ENCODE measurements around the gene CCT7.
A peak's percentile ranks its signal among the peaks of the same experiment; 100 is the strongest.

CCT7 gene

DNA sequence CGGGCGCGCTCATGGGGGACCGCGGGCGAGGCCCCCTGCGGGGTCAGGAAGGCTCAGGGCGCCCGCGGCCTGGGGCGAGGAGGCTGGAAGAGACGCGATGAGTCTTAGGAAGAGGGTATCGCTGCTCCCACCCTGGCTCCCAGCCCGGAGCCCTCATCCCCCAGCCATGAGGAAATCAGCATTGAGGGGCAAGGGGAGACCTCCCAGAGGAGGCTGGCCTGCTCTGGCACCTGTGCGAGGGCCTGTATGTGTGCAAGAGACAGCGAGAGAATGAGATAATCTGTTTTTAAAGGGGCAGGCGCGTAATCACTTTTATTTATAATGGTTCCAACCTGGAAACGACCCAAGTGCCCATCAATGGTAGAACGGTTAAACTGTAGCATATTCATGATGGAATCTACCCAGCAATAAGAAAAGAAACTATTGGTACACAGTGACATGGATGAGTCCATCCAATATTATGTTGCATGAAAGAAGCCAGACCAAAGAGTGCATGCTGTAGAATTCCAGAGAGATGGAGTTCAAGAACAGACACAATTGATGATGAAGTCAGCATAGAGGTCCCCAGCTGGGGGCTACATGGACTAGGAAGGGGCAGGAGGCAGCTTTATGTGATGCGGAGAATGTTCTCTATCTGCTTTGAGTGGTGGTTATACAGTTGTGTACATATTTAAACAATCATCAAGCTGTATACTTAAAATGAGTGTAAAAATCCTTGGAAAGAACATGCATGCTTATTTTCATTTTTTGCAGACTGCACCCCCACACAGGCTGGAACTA is 35.8 kb downstream of the CCT7 start:
- no peak for DNase-seq

DNA sequence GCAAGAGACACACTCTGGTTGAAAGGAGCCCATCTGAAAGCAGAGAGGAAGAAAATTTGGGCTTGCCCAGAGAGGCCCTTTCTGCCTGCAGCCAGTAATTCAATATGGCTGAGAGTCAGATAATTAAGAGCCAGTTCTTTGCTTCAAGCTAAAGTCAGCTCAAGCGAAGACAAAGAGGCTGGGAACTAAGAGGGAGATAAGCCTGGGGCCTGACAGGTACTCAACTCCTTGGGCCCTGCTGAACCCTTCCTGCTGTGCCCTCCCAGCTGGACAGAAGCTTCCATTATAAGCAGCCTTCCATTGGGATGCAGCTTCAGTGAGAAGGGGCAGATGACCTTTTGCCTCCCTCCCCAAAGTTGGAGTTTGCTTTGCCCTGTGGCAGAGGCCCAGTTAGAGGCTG is 38.2 kb downstream of the CCT7 start:
- no peak for DNase-seq

DNA sequence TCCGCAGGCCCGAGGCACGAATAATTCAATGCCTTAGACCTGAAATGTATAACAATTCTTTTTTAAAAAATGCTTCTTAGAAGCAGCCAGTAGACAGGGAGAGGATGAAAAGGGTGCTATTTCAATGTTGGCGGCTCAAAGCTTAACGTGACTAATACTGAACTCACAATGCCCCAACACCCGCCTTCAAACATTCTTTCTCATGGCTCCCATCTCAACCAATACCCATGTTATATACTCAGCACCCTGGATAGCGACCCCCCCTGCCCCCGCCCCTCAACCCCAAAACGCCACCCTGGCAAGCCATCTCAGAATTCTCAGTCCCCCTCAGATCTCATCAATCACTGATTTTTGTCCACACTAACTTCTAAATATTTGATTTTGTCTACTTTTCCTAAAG is 45.7 kb downstream of the CCT7 start:
- DNase-seq: no peak

GRCh38 chr2:73281244-73281643 is 47.1 kb downstream of the CCT7 start:
- DNase-seq: no peak

DNA sequence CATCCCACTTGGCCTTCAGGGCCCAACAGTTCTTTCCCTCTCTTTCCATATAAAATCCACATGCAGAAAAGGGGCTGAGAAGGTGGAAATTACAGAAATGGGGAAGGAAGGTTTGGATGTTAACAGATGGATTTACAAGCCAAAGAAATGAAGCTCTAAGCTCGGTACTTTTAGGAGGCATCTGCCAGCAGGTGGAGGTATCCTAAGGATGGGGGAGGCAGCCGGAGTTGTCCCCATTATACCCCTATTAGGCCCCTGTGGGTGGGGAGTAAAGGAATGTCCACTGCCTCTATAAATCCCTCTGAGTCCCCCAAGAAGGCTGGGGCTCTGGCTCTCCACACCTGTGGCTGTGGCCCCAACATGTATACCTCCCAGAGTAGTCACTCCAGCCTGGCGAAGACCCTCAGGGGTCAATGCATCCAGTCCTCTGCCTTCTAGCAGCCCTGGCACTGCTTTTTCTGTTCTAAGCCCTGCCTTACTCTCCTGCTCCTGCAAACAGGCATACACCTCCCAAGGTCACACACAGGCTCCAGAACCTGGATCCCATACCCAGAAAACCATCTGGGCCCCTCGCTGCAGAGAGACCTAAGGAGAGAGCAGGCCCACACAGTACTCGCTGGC is 48.9 kb downstream of the CCT7 start:
- DNase-seq: no peak

GRCh38 chr2:73283545-73284295 is 49.6 kb downstream of the CCT7 start:
- DNase-seq: peak; percentile 28

DNA sequence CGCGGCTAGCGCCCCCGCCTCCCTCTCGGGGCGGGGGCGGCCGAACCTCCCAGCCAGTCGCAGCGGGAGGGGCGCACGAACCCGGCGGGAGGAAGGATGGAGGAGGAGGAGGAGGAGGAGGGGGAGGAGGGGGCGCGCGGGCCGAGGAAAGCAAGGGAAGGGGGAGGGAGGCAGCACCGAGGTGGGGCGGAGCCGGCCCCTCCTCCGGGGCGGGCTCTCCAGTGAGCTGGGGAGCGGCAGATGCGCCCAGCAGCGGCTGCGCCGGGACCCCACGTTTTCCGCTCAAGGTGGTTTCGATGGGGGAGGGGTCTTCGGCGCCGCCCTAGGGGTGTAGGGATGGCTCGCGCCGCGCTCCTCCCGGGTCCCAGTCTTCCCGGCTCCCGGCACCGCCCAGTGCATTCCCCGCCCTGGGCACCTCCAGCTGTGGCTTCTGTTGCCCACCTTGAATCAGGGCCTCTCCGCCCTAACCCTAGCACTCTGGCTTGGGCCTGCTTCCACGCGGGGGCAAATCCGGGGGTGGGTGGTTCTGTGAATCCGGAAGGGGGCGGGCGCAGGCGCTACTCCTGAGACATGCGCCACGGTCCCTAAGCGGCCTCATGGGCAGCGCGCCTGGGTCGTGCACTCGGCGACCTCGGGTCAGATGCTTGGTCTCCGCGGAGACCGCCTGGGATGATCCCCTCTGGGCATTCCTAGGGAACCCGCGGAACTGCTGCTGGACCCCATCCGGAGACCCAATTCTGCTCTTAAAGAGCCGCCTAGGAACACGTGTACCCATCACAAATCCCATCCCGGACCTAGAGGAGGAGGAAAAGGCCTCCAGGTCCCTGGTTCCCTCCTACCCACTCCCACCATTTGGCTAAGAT is 50.4 kb downstream of the CCT7 start, which contains the start of gene FBXO41:
Gene FBXO41, minus strand, starts transcription at position 183 of the 863 bp plus-strand sequence. CDS start 14,848 bp downstream, outside the sequence.
- DNase-seq: peak; percentile 85

DNA sequence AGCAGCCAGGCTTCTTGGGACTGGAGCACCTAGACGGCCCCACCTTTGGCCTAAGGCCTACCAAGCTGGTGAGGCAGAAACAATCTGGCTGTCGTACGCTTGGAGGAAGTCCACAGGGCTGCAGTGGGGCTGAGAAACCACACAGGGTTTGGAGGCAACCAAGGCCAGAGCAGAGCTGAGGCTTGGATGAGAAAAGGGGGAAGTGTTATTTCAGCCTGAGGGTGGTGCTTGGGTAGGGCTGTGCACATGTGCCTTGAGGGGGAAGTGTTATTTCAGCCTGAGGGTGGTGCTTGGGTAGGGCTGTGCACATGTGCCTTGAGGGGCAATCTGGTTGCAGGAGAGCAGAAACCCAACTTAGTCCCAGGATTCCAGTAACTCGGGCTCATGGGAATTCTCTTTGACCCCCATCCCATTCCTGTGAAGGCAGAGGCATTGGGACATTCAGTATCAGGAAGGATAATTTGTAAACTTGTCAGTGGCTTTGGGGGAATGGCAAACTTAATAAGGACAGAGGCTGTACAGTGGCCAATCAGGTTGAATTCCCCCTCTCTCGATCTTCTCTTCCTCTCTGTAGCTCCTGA is 51.1 kb downstream of the CCT7 start:
- DNase-seq: no peak

GRCh38 chr2:73286134-73286655 is 52.1 kb downstream of the CCT7 start:
- DNase-seq: no peak

- no peak for DNase-seq
Observed at GRCh38 chr2:73289304-73289703, 55.2 kb downstream of the CCT7 start.

- DNase-seq: peak; percentile 53
Observed at GRCh38 chr2:73290049-73290839, 56.1 kb downstream of the CCT7 start.

GRCh38 chr2:73291093-73291460 is 57.0 kb downstream of the CCT7 start:
- DNase-seq: peak; percentile 66

GRCh38 chr2:73291461-73292315 is 57.6 kb downstream of the CCT7 start:
- DNase-seq: peak; percentile 7

DNA sequence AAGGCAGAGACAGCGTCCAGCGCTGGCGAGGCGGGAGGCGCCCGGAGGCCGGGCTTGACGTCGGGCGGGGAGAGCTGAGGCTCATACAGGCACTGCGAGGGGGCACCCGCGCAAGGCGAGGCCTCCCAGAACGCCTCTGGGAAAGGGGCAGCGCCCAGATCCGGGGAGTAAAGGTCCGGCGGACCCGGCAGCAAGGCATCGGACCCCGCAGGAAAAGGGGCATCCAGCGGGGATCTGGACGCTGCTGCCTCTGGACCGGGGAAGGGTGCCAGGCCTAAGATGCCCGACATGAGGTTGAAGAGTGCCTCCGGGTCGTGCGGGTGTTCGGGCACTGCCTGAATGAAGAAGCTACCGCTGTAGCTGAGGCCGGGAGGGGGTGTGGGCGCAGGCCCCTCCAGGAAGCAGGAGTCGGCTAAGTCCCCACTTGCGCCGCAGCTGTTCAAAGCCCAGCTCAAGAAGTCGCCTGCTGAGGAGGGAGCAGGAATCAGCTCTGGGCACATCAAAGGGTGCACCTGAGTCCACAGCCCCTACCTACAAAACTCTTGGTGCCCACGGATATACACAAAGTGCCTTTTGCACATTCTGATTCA is 58.3 kb downstream of the CCT7 start:
- no peak for DNase-seq

DNA sequence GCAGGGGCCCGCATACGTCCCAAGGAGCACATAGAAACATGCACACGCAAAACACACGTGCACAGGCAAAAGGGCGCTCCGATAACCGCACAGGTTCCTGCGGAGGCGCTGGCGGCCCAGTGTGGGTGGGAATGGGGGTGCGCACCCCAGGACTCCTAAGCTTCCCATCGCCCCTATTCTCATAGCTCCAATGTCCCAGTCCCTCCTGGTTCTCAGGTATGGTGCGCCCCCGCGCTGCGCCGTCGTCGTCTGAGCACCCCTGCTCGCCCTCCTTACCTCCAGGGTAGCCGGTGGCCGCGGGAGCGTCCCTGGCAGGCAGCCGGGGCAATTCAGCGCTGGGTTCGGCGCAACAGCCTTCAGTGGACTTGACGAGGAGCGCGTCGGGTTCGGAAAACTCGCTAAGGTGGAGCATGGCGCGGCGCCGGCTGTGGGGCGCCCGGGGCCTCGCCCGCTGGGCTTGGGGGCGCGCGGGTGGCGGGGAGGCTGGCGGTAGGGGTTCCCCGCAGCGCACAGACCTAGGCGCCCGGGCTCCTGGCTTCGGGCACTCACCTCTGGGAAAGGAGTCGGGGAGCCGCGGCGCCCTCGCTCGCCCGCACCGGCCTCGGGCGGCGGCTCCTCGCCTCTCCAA is 58.9 kb downstream of the CCT7 start:
- no peak for DNase-seq

DNA sequence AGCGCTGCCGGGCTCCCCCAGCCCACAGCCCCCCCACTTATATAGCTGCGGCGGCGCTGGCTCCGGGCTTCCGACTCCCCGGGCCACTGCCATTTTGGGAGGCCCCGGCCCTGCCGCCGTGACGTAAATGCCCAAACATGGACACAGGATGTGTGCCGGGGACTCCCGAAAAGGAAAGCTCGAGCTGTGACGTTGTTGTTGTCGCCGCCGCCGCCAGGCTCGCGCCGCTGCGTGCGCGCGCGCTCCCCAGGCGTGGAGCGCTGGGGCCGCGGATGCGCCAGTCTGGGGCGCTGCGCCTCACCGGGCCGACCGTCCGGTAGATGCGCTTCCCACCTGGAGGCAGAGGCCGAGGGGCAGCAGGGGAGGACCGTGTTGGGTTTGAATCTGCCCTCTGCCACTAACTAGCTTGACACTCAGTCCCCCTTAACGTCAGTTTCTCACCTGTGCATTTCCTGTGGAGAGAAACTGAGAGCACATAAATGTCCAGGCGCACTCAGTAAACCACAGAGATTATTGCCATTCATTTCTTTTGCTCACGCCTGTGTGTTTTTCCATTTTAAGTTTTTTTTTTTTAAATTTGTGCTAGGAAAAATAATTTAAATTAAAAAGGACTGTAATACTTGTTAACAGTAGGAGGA is 59.5 kb downstream of the CCT7 start, which contains the start of gene EGR4:
Gene EGR4, minus strand, starts transcription at position 15 of the 638 bp plus-strand sequence. CDS start 231 bp downstream, outside the sequence.
- DNase-seq: peak; percentile 86

DNA sequence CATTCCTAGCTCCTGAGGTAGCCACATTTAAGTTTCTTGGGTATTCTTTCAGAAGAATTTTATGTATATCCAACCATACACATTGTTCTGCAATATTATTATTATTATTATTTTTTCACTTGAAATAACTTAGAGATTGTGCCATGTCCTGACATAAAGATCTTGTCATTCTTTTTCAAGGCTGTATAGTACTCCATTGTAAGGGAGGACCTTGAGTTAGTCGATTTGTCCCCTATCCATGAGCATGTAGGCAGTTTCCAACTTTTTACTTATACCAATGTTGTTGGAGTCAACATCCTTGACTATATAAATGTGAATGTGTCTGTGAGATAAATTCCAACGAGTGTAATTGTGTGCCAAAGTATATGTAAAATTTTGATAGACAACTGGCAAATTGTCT is 60.1 kb downstream of the CCT7 start:
- DNase-seq: no peak

DNA sequence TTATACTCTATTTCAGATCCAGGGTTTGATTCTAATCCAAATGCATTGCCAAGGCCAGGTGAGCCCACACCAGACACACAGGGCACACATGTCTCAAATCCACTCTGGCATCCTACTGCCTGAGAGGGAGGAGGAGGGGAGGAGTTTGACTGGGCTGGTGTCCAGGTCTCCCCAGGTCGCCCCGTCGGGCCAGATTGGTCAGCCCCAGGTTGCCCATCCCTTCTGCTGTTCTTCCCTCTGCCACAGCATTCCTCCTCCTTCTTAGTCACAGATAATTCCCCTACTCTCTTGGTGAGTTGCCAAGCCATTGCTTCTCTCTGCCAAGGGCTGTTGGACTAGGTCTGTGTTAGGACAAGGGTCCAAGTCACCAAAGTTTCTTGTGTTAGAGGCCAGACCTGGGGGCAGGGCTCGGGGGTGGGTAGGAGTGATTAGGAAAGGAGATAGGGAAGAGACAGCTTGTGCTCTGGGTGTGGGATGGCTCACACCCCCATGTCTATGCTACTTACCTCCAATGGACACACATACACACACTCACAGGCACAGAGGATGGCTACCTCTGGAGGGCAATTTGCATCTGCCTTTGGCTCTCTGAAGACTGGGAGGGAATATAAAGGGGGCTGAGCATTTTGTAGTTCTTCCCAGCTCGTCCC is 61.8 kb downstream of the CCT7 start:
- DNase-seq: no peak

Data from CD4-positive, alpha-beta T cell treated with Interleukin-6 for 4 hours (primary cell).